ENCODE measurements around the gene KIR2DL1. TPM values are rescaled to one million over a fixed set of nuclear protein-coding genes. Genes with fewer than 3 reads are reported as not detected.
"Not testable (repeated sequence)": the region's sequence is repeated elsewhere in the genome, so short reads cannot be mapped to it uniquely, and the experiment has no call there.

Gene KIR2DL1
- total RNA-seq, 1 donor from 2014 or later = not detected

- not testable (repeated sequence) for H3K27me3 ChIP-seq (ENCODE audit: control insufficient read depth in 3 of 3, insufficient read depth in 3 of 3, low read length in 3 of 3); H3K4me3 ChIP-seq (ENCODE audit: low read length in 3 of 3); H3K36me3 ChIP-seq (ENCODE audit: control insufficient read depth in 3 of 3, insufficient read depth in 3 of 3, low read length in 3 of 3)
Observed at GRCh38 chr19:54771018-54771960, 1.7 kb downstream of the KIR2DL1 start.

GRCh38 chr19:54772666-54773065 is 3.1 kb downstream of the KIR2DL1 start:
- H3K27ac ChIP-seq (ENCODE audit: low read depth, low read length); H3K27me3 ChIP-seq (ENCODE audit: control insufficient read depth in 3 of 3, insufficient read depth in 3 of 3, low read length in 3 of 3); H3K9me3 ChIP-seq (ENCODE audit: control insufficient read depth in 3 of 3, low read length in 3 of 3); H3K4me3 ChIP-seq (ENCODE audit: low read length in 3 of 3); H3K36me3 ChIP-seq (ENCODE audit: control insufficient read depth in 3 of 3, insufficient read depth in 3 of 3, low read length in 3 of 3); H3K4me1 ChIP-seq (ENCODE audit: control insufficient read depth in 3 of 3, insufficient read depth in 3 of 3, low read length in 3 of 3); H3K9ac ChIP-seq (ENCODE audit: low read depth in 1 of 3, low read length in 3 of 3): not testable (repeated sequence)

More at GRCh38 chr19:54771018-54771960, 1.7 kb downstream of the KIR2DL1 start:
- not testable (repeated sequence) for H3K9ac ChIP-seq (ENCODE audit: low read depth in 1 of 3, low read length in 3 of 3); H3K9me3 ChIP-seq (ENCODE audit: control insufficient read depth in 3 of 3, low read length in 3 of 3); H3K4me1 ChIP-seq (ENCODE audit: control insufficient read depth in 3 of 3, insufficient read depth in 3 of 3, low read length in 3 of 3); H3K27ac ChIP-seq (ENCODE audit: low read depth, low read length)

GRCh38 chr19:54775095-54775815 is 5.7 kb downstream of the KIR2DL1 start:
- H3K9ac ChIP-seq (ENCODE audit: low read depth in 1 of 3, low read length in 3 of 3); H3K9me3 ChIP-seq (ENCODE audit: control insufficient read depth in 3 of 3, low read length in 3 of 3); H3K4me3 ChIP-seq (ENCODE audit: low read length in 3 of 3); H3K4me1 ChIP-seq (ENCODE audit: control insufficient read depth in 3 of 3, insufficient read depth in 3 of 3, low read length in 3 of 3); H3K27me3 ChIP-seq (ENCODE audit: control insufficient read depth in 3 of 3, insufficient read depth in 3 of 3, low read length in 3 of 3); H3K36me3 ChIP-seq (ENCODE audit: control insufficient read depth in 3 of 3, insufficient read depth in 3 of 3, low read length in 3 of 3); H3K27ac ChIP-seq (ENCODE audit: low read depth, low read length): not testable (repeated sequence)

- not testable (repeated sequence) for H3K27me3 ChIP-seq (ENCODE audit: control insufficient read depth in 3 of 3, insufficient read depth in 3 of 3, low read length in 3 of 3); H3K27ac ChIP-seq (ENCODE audit: low read depth, low read length); H3K9ac ChIP-seq (ENCODE audit: low read depth in 1 of 3, low read length in 3 of 3); H3K4me1 ChIP-seq (ENCODE audit: control insufficient read depth in 3 of 3, insufficient read depth in 3 of 3, low read length in 3 of 3); H3K9me3 ChIP-seq (ENCODE audit: control insufficient read depth in 3 of 3, low read length in 3 of 3); H3K4me3 ChIP-seq (ENCODE audit: low read length in 3 of 3); H3K36me3 ChIP-seq (ENCODE audit: control insufficient read depth in 3 of 3, insufficient read depth in 3 of 3, low read length in 3 of 3)
Observed at GRCh38 chr19:54775830-54776229, 6.2 kb downstream of the KIR2DL1 start.

GRCh38 chr19:54777851-54778250 is 8.3 kb downstream of the KIR2DL1 start:
- not testable (repeated sequence) for H3K4me3 ChIP-seq (ENCODE audit: low read length in 3 of 3); H3K4me1 ChIP-seq (ENCODE audit: control insufficient read depth in 3 of 3, insufficient read depth in 3 of 3, low read length in 3 of 3); H3K9me3 ChIP-seq (ENCODE audit: control insufficient read depth in 3 of 3, low read length in 3 of 3); H3K36me3 ChIP-seq (ENCODE audit: control insufficient read depth in 3 of 3, insufficient read depth in 3 of 3, low read length in 3 of 3); H3K27me3 ChIP-seq (ENCODE audit: control insufficient read depth in 3 of 3, insufficient read depth in 3 of 3, low read length in 3 of 3); H3K27ac ChIP-seq (ENCODE audit: low read depth, low read length); H3K9ac ChIP-seq (ENCODE audit: low read depth in 1 of 3, low read length in 3 of 3)

- H3K9me3 ChIP-seq (ENCODE audit: control insufficient read depth in 3 of 3, low read length in 3 of 3); H3K27me3 ChIP-seq (ENCODE audit: control insufficient read depth in 3 of 3, insufficient read depth in 3 of 3, low read length in 3 of 3); H3K27ac ChIP-seq (ENCODE audit: low read depth, low read length); H3K9ac ChIP-seq (ENCODE audit: low read depth in 1 of 3, low read length in 3 of 3); H3K36me3 ChIP-seq (ENCODE audit: control insufficient read depth in 3 of 3, insufficient read depth in 3 of 3, low read length in 3 of 3); H3K4me3 ChIP-seq (ENCODE audit: low read length in 3 of 3); H3K4me1 ChIP-seq (ENCODE audit: control insufficient read depth in 3 of 3, insufficient read depth in 3 of 3, low read length in 3 of 3): not testable (repeated sequence)
Observed at GRCh38 chr19:54778896-54779295, 9.3 kb downstream of the KIR2DL1 start.

GRCh38 chr19:54782916-54783315 is 13.3 kb downstream of the KIR2DL1 start:
- H3K36me3 ChIP-seq (ENCODE audit: control insufficient read depth in 3 of 3, insufficient read depth in 3 of 3, low read length in 3 of 3); H3K27me3 ChIP-seq (ENCODE audit: control insufficient read depth in 3 of 3, insufficient read depth in 3 of 3, low read length in 3 of 3); H3K9me3 ChIP-seq (ENCODE audit: control insufficient read depth in 3 of 3, low read length in 3 of 3); H3K9ac ChIP-seq (ENCODE audit: low read depth in 1 of 3, low read length in 3 of 3); H3K27ac ChIP-seq (ENCODE audit: low read depth, low read length); H3K4me1 ChIP-seq (ENCODE audit: control insufficient read depth in 3 of 3, insufficient read depth in 3 of 3, low read length in 3 of 3); H3K4me3 ChIP-seq (ENCODE audit: low read length in 3 of 3): not testable (repeated sequence)

- H3K27me3 ChIP-seq (ENCODE audit: control insufficient read depth in 3 of 3, insufficient read depth in 3 of 3, low read length in 3 of 3); H3K9me3 ChIP-seq (ENCODE audit: control insufficient read depth in 3 of 3, low read length in 3 of 3); H3K27ac ChIP-seq (ENCODE audit: low read depth, low read length); H3K4me1 ChIP-seq (ENCODE audit: control insufficient read depth in 3 of 3, insufficient read depth in 3 of 3, low read length in 3 of 3); H3K36me3 ChIP-seq (ENCODE audit: control insufficient read depth in 3 of 3, insufficient read depth in 3 of 3, low read length in 3 of 3); H3K9ac ChIP-seq (ENCODE audit: low read depth in 1 of 3, low read length in 3 of 3); H3K4me3 ChIP-seq (ENCODE audit: low read length in 3 of 3): not testable (repeated sequence)
Observed at GRCh38 chr19:54786091-54786723, 16.6 kb downstream of the KIR2DL1 start.

GRCh38 chr19:54788154-54788553 is 18.6 kb downstream of the KIR2DL1 start:
- H3K36me3 ChIP-seq (ENCODE audit: control insufficient read depth in 3 of 3, insufficient read depth in 3 of 3, low read length in 3 of 3); H3K4me3 ChIP-seq (ENCODE audit: low read length in 3 of 3); H3K27ac ChIP-seq (ENCODE audit: low read depth, low read length); H3K9me3 ChIP-seq (ENCODE audit: control insufficient read depth in 3 of 3, low read length in 3 of 3); H3K27me3 ChIP-seq (ENCODE audit: control insufficient read depth in 3 of 3, insufficient read depth in 3 of 3, low read length in 3 of 3); H3K9ac ChIP-seq (ENCODE audit: low read depth in 1 of 3, low read length in 3 of 3); H3K4me1 ChIP-seq (ENCODE audit: control insufficient read depth in 3 of 3, insufficient read depth in 3 of 3, low read length in 3 of 3): not testable (repeated sequence)

GRCh38 chr19:54790711-54791110 is 21.1 kb downstream of the KIR2DL1 start:
- H3K4me1 ChIP-seq (ENCODE audit: control insufficient read depth in 3 of 3, insufficient read depth in 3 of 3, low read length in 3 of 3) = no peaks in the 10 kb centered on the region
- no peak overlapping the region for H3K27ac ChIP-seq (ENCODE audit: low read depth, low read length)
- H3K36me3 ChIP-seq (ENCODE audit: control insufficient read depth in 3 of 3, insufficient read depth in 3 of 3, low read length in 3 of 3) = no peaks in the 10 kb centered on the region
- H3K4me3 ChIP-seq (ENCODE audit: low read length in 3 of 3) = no peak overlapping the region
- H3K9me3 ChIP-seq (ENCODE audit: control insufficient read depth in 3 of 3, low read length in 3 of 3) = no peaks in the 10 kb centered on the region
- no peaks in the 10 kb centered on the region for H3K27me3 ChIP-seq (ENCODE audit: control insufficient read depth in 3 of 3, insufficient read depth in 3 of 3, low read length in 3 of 3)
- H3K9ac ChIP-seq (ENCODE audit: low read depth in 1 of 3, low read length in 3 of 3) = no peak overlapping the region

Data from skeletal muscle tissue (tissue), 4 donors.